ENCODE measurements around the gene USHBP1.

The USHBP1 gene

GRCh38 chr19:17242431-17243208 lies 21.9 kb downstream of the USHBP1 start:
- in situ Hi-C loops (cut with MboI; ENCODE audit: low sequenced_read_pairs), result no loop called here

GRCh38 chr19:17240826-17241399 lies 23.6 kb downstream of the USHBP1 start:
- in situ Hi-C loops (cut with MboI; ENCODE audit: low sequenced_read_pairs), result no loop called here

GRCh38 chr19:17240062-17240752 lies 24.3 kb downstream of the USHBP1 start:
- in situ Hi-C loops (cut with MboI; ENCODE audit: low sequenced_read_pairs), result no loop called here

- in situ Hi-C loops (cut with MboI; ENCODE audit: low sequenced_read_pairs), result no loop called here
Measured at GRCh38 chr19:17237747-17238706, 26.5 kb downstream of the USHBP1 start.

GRCh38 chr19:17236811-17237543 lies 27.6 kb downstream of the USHBP1 start:
- in situ Hi-C loops (cut with MboI; ENCODE audit: low sequenced_read_pairs), result no loop called here

GRCh38 chr19:17235971-17236777 lies 28.4 kb downstream of the USHBP1 start:
- in situ Hi-C loops (cut with MboI; ENCODE audit: low sequenced_read_pairs), result no loop called here

- in situ Hi-C loops (cut with MboI; ENCODE audit: low sequenced_read_pairs), result no loop called here
Measured at GRCh38 chr19:17235300-17235970, 29.1 kb downstream of the USHBP1 start.

GRCh38 chr19:17234911-17235299 lies 29.6 kb downstream of the USHBP1 start:
- in situ Hi-C loops (cut with MboI; ENCODE audit: low sequenced_read_pairs), result no loop called here

- in situ Hi-C loops (cut with MboI; ENCODE audit: low sequenced_read_pairs), result no loop called here
Measured at GRCh38 chr19:17232258-17232657, 32.3 kb downstream of the USHBP1 start.

GRCh38 chr19:17229890-17230289 lies 34.7 kb downstream of the USHBP1 start:
- in situ Hi-C loops (cut with MboI; ENCODE audit: low sequenced_read_pairs), result no loop called here

- in situ Hi-C loops (cut with MboI; ENCODE audit: low sequenced_read_pairs), result no loop called here
Measured at GRCh38 chr19:17227798-17228367, 36.7 kb downstream of the USHBP1 start.

GRCh38 chr19:17226002-17226933 lies 38.3 kb downstream of the USHBP1 start, which contains the start of gene OCEL1:
OCEL1 (plus strand) TSS chr19:17226226; CDS start chr19:17226248, 22 bp downstream.
- in situ Hi-C loops (cut with MboI; ENCODE audit: low sequenced_read_pairs), result no loop called here

- in situ Hi-C loops (cut with MboI; ENCODE audit: low sequenced_read_pairs), result no loop called here
Measured at GRCh38 chr19:17225053-17225452, 39.5 kb downstream of the USHBP1 start.

GRCh38 chr19:17220207-17220758 lies 44.3 kb downstream of the USHBP1 start:
- in situ Hi-C loops (cut with MboI; ENCODE audit: low sequenced_read_pairs), result no loop called here

- in situ Hi-C loops (cut with MboI; ENCODE audit: low sequenced_read_pairs), result no loop called here
Measured at GRCh38 chr19:17219286-17219685, 45.3 kb downstream of the USHBP1 start.

- in situ Hi-C loops (cut with MboI; ENCODE audit: low sequenced_read_pairs), result no loop called here
Measured at GRCh38 chr19:17216058-17216670, 48.4 kb downstream of the USHBP1 start.

Measured in HL-60/S4 treated with phorbol 12-myristate 13-acetate at 8.2 ng/mL for 4 days and 3 days (cell line).